Mesenchymal stem cell (in vitro differentiated cells and primary cell): ENCODE data around the gene SMYD1.

Experiments used
- DNase-seq: peaks from one replicate; pipeline ENCODE4 v3.0.0-alpha.2; 2013
- H2AFZ ChIP-seq: one replicate; pipeline ENCODE4 v1.6.1; 2013; ENCODE audit warnings: low read depth, mild to moderate bottlenecking, control low read depth, inconsistent platforms, low read length, moderate library complexity
- H2AK5ac ChIP-seq: 2 replicates; pipeline ENCODE4 v1.6.1; 2013; ENCODE audit warnings: low read length, moderate library complexity, mild to moderate bottlenecking, inconsistent platforms; ENCODE audit not compliant: severe bottlenecking
- H2BK120ac ChIP-seq: one replicate; pipeline ENCODE4 v1.6.1; 2013; ENCODE audit warnings: low read depth, mild to moderate bottlenecking, inconsistent platforms, low read length, moderate library complexity
- H2BK12ac ChIP-seq, 2 experiments: one replicate each; pipeline ENCODE4 v1.6.1; 2013; ENCODE audit warnings: inconsistent platforms in 2 of 2, low read length in 2 of 2, mild to moderate bottlenecking in 2 of 2, moderate library complexity in 2 of 2, control low read depth in 1 of 2
- H2BK15ac ChIP-seq: one replicate; pipeline ENCODE4 v1.6.1; 2013; ENCODE audit warnings: mild to moderate bottlenecking, low read depth, inconsistent platforms; ENCODE audit not compliant: poor library complexity, severe bottlenecking
- H2BK5ac ChIP-seq: 2 replicates; pipeline ENCODE4 v1.6.1; 2013; ENCODE audit warnings: low read depth, mild to moderate bottlenecking, low read length, control low read depth, inconsistent platforms; ENCODE audit not compliant: poor library complexity, severe bottlenecking
- H3K14ac ChIP-seq, 2 experiments: one replicate each; pipeline ENCODE4 v1.6.1; 2013; ENCODE audit warnings: inconsistent platforms in 2 of 2, low read length in 2 of 2, control low read depth in 1 of 2, mild to moderate bottlenecking in 1 of 2, moderate library complexity in 1 of 2
- H3K18ac ChIP-seq, 2 experiments: one replicate each; pipeline ENCODE4 v1.6.1; 2013; ENCODE audit warnings: inconsistent platforms in 2 of 2, low read length in 2 of 2, control low read depth in 1 of 2, low read depth in 1 of 2, mild to moderate bottlenecking in 1 of 2
- H3K23ac ChIP-seq, 2 experiments: one replicate each; pipeline ENCODE4 v1.6.1; 2013; ENCODE audit warnings: inconsistent platforms in 2 of 2, low read length in 2 of 2, mild to moderate bottlenecking in 2 of 2, moderate library complexity in 2 of 2, control low read depth in 1 of 2
- H3K27ac ChIP-seq: 2 replicates; pipeline ENCODE4 v1.5.1; 2013; ENCODE audit warnings: mild to moderate bottlenecking, moderate library complexity, low read length, control low read depth, inconsistent platforms; ENCODE audit not compliant: poor library complexity, severe bottlenecking
- H3K27me3 ChIP-seq, 2 experiments: 2 replicates each; pipeline versions ENCODE4 v1.6.1 to v1.7.0; 2013; ENCODE audit warnings: low read length in 2 of 2, mild to moderate bottlenecking in 2 of 2, moderate library complexity in 2 of 2, control low read depth in 1 of 2, inconsistent platforms in 1 of 2; ENCODE audit not compliant: control insufficient read depth in 1 of 2, insufficient read depth in 1 of 2
- H3K36me3 ChIP-seq, 2 experiments: 2 replicates each; pipeline versions ENCODE4 v1.6.1 to v1.7.0; 2013; ENCODE audit warnings: low read length in 2 of 2, control low read depth in 1 of 2, inconsistent platforms in 1 of 2, low read depth in 1 of 2, mild to moderate bottlenecking in 1 of 2; ENCODE audit not compliant: insufficient read depth in 2 of 2, control insufficient read depth in 1 of 2
- H3K4ac ChIP-seq, 2 experiments: one replicate each; pipeline ENCODE4 v1.6.1; 2013; ENCODE audit warnings: inconsistent platforms in 2 of 2, low read length in 2 of 2, mild to moderate bottlenecking in 2 of 2, moderate library complexity in 2 of 2, control low read depth in 1 of 2, low read depth in 1 of 2
- H3K4me1 ChIP-seq: 2 replicates; pipeline ENCODE4 v1.6.1; 2013; ENCODE audit warnings: low read depth, low read length, control low read depth; ENCODE audit not compliant: control insufficient read depth, insufficient read depth
- H3K4me2 ChIP-seq: 2 replicates; pipeline ENCODE4 v1.6.1; 2013; ENCODE audit warnings: low read length, mild to moderate bottlenecking, inconsistent platforms; ENCODE audit not compliant: poor library complexity, severe bottlenecking
- H3K4me3 ChIP-seq, 2 experiments: 2 replicates each; pipeline versions ENCODE4 v1.5.1 to v1.7.0; 2013; ENCODE audit warnings: low read length in 2 of 2, mild to moderate bottlenecking in 2 of 2, control low read depth in 1 of 2, low read depth in 1 of 2; ENCODE audit not compliant: insufficient read depth in 1 of 2
- H3K79me1 ChIP-seq: replicated peaks from 2 replicates; pipeline ENCODE4 v1.6.1; 2013; ENCODE audit warnings: mild to moderate bottlenecking, control low read depth, low read length, inconsistent platforms; ENCODE audit not compliant: poor library complexity, severe bottlenecking
- H3K9ac ChIP-seq: 2 replicates; pipeline ENCODE4 v1.7.0; 2013; ENCODE audit warnings: mild to moderate bottlenecking, low read length, moderate library complexity
- H3K9me3 ChIP-seq: 2 replicates; pipeline ENCODE4 v1.7.0; 2013; ENCODE audit warnings: mild to moderate bottlenecking, low read length; ENCODE audit not compliant: control insufficient read depth
- H4K8ac ChIP-seq: one replicate; pipeline ENCODE4 v1.6.1; 2013; ENCODE audit warnings: inconsistent platforms, mild to moderate bottlenecking, low read length, moderate library complexity
- H4K91ac ChIP-seq: one replicate; pipeline ENCODE4 v1.6.1; 2013; ENCODE audit warnings: mild to moderate bottlenecking, low read length, inconsistent platforms
- WGBS: methylation state at CpG from one replicate; pipeline ENCODE4 v1.1.7; 2013; ENCODE audit warnings: mixed read lengths; 5-methylcytosine and 5-hydroxymethylcytosine counted together

The SMYD1 gene

DNA sequence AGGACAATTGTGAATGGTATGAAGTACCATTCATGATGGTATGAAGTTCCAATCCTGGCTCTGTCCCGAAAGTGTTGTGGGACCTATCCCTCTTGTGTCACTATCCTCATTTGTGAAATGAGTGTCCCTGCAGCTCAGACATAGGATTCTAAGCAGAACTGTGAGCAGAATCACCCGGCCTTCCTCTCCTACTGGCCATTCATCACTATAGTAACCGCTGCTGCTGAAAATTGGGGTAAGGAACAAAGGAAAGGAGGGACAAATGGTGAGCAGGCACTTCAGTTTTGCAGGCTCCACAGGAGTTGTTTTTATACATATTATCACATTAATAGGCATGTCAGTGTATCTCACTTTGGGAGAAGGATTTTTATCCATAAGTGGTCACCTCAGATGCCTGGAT, 27.4 kb downstream of the SMYD1 start:
- Histone ChIP-seq H3K23ac (no peak overlapping the region), H3K4me1 (no peaks in the 10 kb centered on the region), H3K4me2 (no peak overlapping the region), H4K91ac (no peak overlapping the region), H3K9ac (no peak overlapping the region), H2AFZ (no peak overlapping the region), H2BK120ac (no peak overlapping the region), H3K27me3 (peaks cover 16 to 34% of the 10 kb centered on the region in 2 experiments), H3K4me3 (no peak overlapping the region), H4K8ac (no peak overlapping the region), H3K9me3 (no peaks in the 10 kb centered on the region), H2BK5ac (no peak overlapping the region), H3K79me1 (no peaks in the 10 kb centered on the region), H2BK15ac (no peak overlapping the region), H3K18ac (no peak overlapping the region), H2BK12ac (no peak overlapping the region), H3K36me3 (no peaks in the 10 kb centered on the region), H3K4ac (no peak overlapping the region), H2AK5ac (no peak overlapping the region), H3K27ac (no peak overlapping the region), H3K14ac (no peak overlapping the region)
- DNase-seq = no peak
- 100% methylated on average over 2 of the region's 3 CpGs for WGBS

DNA sequence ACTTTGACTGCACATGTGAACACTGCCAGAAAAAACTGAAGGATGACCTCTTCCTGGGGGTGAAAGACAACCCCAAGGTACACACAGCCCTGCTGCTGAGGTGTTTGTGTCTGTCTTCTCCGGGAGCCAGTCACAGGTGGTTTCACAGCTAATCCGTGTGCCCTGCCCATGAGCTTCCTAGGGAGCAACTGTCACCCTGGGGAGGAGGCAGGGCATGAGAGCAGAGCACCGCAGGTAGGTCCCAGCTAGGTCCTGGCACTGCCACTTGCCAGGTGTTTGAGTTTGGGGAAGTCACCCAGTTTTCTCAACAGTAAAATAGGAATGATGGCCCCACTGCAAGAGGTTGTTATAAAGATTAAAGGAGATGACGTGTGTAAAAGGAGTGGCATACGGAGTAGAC, 29.1 kb downstream of the SMYD1 start:
- no peaks in the 10 kb centered on the region for H3K4me1 ChIP-seq
- H3K36me3 ChIP-seq = no peaks in the 10 kb centered on the region
- H3K4ac ChIP-seq = no peak overlapping the region
- DNase-seq = no peak
- H3K27ac ChIP-seq = no peak overlapping the region
- no peak overlapping the region for H3K4me2 ChIP-seq
- H3K18ac ChIP-seq = no peak overlapping the region
- H2BK5ac ChIP-seq = no peak overlapping the region
- no peak overlapping the region for H2BK12ac ChIP-seq
- H3K79me1 ChIP-seq = no peaks in the 10 kb centered on the region
- no peak overlapping the region for H3K23ac ChIP-seq
- no peak overlapping the region for H3K4me3 ChIP-seq
- H3K9me3 ChIP-seq = no peaks in the 10 kb centered on the region
- WGBS = 78% methylated on average over 5 of the region's 5 CpGs
- no peak overlapping the region for H4K91ac ChIP-seq
- H3K14ac ChIP-seq = no peak overlapping the region
- H2BK15ac ChIP-seq = no peak overlapping the region
- no peak overlapping the region for H2BK120ac ChIP-seq
- H4K8ac ChIP-seq = no peak overlapping the region
- no peak overlapping the region for H2AFZ ChIP-seq
- H2AK5ac ChIP-seq = no peak overlapping the region
- peaks cover 16 to 34% of the 10 kb centered on the region in 2 experiments for H3K27me3 ChIP-seq
- H3K9ac ChIP-seq = no peak overlapping the region

DNA sequence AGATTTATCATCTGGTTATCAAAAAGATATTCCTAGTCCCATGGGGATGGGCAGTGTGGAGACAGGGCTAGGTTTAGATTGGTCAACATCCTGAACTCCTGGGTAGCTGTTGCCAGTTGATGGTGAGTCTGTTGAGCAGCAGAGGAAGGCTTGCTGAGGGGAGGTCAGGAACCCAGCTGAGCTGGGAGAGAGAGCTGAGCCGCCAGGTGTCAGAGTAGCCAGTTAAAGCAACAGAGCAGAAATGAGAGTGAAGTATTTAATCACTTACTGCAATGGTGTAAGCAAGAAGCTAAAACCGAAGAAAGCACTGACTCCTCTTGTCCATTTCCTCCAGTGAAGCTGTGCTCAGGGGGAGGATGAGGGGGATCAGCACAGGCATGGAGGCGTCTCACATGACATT, 29.6 kb downstream of the SMYD1 start:
- Histone ChIP-seq H3K14ac (no peak overlapping the region), H2BK15ac (no peak overlapping the region), H3K4me3 (no peak overlapping the region), H3K27me3 (peaks cover 16 to 32% of the 10 kb centered on the region in 2 experiments), H2AFZ (no peak overlapping the region), H2BK5ac (no peak overlapping the region), H3K4ac (no peak overlapping the region), H4K8ac (no peak overlapping the region), H2AK5ac (no peak overlapping the region), H2BK120ac (no peak overlapping the region), H2BK12ac (no peak overlapping the region), H3K18ac (no peak overlapping the region), H3K79me1 (no peaks in the 10 kb centered on the region), H3K27ac (no peak overlapping the region), H3K9me3 (no peaks in the 10 kb centered on the region), H3K4me2 (no peak overlapping the region), H3K23ac (no peak overlapping the region), H4K91ac (no peak overlapping the region), H3K4me1 (no peaks in the 10 kb centered on the region), H3K36me3 (no peaks in the 10 kb centered on the region), H3K9ac (no peak overlapping the region)
- no peak for DNase-seq
- WGBS = 51% methylated on average over 2 of the region's 3 CpGs

DNA sequence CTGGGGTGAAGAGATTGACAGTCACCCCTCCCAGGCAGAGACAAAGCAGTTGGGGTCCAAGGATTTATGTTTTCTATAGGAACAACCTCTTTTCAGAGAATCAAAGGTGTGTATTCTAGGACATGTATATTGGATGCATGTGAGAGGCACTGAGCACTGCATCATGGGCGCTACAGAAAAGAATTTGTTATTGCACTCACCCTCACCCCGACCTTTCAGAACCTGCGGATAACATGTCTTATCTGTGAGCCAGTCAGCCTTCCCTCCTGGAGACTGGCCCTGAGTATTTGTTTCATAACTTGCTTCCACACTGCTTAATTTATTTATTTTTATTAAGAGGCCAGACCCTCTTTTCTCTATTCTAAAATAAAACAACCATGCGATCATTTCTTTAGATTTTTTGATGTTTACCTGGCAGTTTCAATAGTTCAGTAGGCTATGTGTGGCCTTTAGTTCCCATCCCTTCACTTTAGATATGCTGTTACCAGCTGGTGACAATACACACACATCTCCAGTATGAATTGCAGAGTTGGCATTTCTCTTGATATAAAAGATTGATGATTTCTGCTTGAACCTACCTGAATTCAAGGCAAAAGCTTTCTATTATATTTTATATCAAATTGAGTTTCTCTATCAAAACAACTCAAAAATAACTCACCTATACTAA, 30.4 kb downstream of the SMYD1 start:
- no peak for DNase-seq
- H2BK120ac ChIP-seq = no peak overlapping the region
- no peak overlapping the region for H2BK15ac ChIP-seq
- H4K91ac ChIP-seq = peak overlapping the region; percentile 7
- H3K18ac ChIP-seq = no peak overlapping the region
- H4K8ac ChIP-seq = no peak overlapping the region
- no peak overlapping the region for H2BK5ac ChIP-seq
- no peak overlapping the region for H2BK12ac ChIP-seq
- H3K4me3 ChIP-seq = no peak overlapping the region
- H3K9ac ChIP-seq = no peak overlapping the region
- peaks cover 20 to 31% of the 10 kb centered on the region in 2 experiments for H3K27me3 ChIP-seq
- H3K4me2 ChIP-seq = no peak overlapping the region
- H3K79me1 ChIP-seq = no peaks in the 10 kb centered on the region
- WGBS = 92% methylated on average over 3 of the region's 4 CpGs
- no peaks in the 10 kb centered on the region for H3K4me1 ChIP-seq
- H3K4ac ChIP-seq = no peak overlapping the region
- H3K9me3 ChIP-seq = no peaks in the 10 kb centered on the region
- no peak overlapping the region for H3K27ac ChIP-seq
- H2AK5ac ChIP-seq = no peak overlapping the region
- no peak overlapping the region for H3K14ac ChIP-seq
- H3K36me3 ChIP-seq = no peaks in the 10 kb centered on the region
- no peak overlapping the region for H3K23ac ChIP-seq
- no peak overlapping the region for H2AFZ ChIP-seq
